HG03095 (cell line): Measurements from ENCODE around the gene SNRPA1.

Source experiments
- ATAC-seq: cut with Tn5 transposase; IDR thresholded peaks from one replicate; pipeline ENCODE4 v1.9.1; 2021; ENCODE audit warnings: moderate library complexity; ENCODE audit not compliant: unreplicated experiment

The SNRPA1 gene

DNA sequence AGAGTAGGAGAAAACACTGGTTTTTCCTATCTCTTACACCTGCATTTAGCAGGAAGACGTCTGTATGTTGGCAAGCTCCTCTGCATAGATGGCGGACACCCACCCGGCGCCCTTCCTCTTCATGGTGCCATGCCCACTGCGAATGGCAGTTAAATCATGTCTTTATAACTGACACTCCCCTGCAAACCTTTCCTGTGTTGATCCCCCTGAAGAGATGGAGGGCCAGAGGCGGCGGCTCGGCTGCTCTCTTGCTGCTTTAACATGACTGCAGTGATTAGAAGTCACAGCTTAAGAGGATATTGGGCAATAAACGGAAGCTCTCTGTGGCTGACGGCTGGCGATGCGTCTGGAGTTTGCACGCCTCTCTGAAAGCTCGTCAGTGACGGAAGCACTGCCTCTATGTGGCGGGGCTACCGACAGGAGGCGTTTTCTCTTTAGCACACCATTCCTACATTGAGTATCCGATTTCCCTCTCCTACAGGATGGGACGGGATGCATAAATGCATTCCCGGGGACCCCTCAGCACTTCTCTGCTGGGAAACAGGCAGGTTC lies 25.5 kb upstream of the SNRPA1 start:
- ATAC-seq, result no peak

DNA sequence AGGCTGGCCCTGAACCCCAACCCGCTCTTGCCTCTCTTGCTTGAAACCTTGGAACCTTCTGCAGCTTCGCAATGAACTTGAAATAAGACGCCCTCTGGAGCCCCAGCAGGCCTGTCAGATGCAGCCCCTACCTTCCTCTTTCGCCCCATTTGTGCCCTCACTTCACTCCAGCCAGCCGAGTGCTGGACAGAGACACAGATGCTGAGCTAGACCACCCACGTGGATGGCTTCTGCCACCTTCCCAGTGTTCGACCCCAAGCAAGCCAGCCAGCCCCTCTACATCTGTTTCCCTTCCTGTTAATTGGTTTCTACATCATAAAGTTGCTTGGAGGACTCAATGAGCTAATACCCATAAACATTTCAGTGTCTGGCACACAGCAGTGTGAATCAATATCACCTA lies 23.8 kb upstream of the SNRPA1 start:
- ATAC-seq, result no peak

DNA sequence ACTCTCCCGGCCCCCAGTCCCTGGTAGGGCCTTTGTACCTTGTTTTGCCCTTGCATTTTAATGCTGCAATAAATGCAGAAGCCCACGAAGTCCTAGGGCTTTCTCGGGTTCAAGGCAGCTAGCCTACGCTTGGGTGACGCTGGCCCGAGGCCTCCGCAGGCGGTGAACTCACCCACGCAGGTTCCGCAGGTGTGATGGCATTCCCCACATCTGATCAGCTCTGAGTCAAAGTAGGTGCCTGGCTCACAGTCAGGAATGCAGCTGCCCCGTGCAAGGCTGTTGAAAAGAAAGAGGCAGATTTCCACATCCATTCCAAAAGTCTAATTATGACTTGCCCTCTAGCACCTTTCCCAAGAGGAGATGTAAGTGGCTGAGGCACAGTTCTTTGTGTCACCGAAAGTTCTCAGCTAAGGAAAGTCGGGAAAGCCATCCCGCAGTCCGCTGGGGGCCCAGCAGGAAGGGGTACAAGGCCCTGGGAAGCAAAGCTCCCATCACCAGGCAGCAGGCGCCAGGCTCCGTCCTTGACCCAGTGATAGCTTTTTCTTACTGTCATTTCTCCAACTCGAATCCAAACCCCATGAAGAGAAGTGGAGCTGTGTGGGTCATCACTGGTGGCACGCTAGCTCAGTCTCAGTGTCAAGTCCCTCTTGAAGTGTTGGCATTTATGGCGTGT lies 23.2 kb upstream of the SNRPA1 start:
- no peak for ATAC-seq

DNA sequence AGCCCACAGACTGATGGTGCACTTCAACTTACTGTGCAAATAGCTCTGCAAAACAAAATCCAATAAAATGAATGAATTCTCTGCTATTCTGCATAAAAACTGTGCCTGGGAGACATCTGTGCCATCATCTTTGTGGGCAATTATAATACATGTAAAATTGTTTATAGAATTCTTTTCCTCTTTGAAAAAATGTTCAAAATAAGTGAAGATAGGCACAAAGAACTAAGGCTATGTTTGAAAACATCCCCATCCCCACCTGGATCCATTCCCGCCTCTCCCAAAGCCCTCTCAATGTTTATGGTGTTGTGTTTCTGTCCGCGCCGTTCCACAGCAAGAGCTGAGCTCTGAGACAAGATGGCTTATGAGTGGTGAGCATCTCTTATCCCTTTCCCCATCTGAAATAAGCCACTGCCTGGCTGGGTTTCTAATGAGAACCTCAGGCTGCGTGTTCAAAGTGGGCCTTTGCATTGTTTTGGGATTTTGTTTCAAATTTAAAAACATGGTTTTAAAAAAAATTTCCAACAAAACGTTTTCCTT lies 22.4 kb upstream of the SNRPA1 start:
- ATAC-seq, result no peak

DNA sequence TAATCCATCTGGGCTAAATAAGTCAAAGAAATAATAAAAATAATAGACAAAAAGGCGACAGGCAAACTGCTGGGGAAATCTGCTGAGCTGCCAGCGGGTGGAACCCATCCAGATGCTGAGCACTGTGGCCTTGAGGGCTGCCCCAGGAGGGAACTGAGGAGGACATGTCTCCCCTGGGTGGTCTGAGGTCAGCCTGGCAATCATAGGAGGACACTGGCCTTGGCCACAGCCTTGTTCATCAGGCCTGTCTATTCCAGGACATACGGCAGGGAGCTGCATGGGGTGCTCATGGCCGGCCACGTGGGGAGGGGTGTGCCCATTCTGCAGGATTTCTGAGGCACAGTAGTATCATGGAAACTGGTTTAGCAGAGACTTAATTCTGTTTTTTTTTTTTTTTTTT lies 21.5 kb upstream of the SNRPA1 start:
- ATAC-seq, result no peak

DNA sequence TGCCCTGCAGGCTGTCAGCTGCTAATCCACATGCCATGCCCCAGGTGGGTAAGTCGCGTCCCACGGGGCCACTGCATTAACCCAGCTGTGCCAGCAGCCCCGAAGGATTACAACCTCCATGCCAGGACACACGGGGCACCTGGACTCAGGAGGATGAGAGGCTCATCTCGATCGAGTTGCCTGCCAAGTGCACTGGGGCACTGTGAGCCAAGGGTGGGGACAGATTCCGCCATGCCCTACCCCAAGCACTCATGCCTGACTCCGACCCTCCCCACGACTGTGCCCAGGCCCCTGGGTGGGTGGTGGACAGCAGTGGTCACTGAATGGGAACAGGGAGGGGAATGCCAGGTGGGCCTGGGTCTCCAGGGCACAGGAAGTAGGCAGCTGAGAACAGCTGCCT lies 20.7 kb upstream of the SNRPA1 start:
- ATAC-seq, result no peak

DNA sequence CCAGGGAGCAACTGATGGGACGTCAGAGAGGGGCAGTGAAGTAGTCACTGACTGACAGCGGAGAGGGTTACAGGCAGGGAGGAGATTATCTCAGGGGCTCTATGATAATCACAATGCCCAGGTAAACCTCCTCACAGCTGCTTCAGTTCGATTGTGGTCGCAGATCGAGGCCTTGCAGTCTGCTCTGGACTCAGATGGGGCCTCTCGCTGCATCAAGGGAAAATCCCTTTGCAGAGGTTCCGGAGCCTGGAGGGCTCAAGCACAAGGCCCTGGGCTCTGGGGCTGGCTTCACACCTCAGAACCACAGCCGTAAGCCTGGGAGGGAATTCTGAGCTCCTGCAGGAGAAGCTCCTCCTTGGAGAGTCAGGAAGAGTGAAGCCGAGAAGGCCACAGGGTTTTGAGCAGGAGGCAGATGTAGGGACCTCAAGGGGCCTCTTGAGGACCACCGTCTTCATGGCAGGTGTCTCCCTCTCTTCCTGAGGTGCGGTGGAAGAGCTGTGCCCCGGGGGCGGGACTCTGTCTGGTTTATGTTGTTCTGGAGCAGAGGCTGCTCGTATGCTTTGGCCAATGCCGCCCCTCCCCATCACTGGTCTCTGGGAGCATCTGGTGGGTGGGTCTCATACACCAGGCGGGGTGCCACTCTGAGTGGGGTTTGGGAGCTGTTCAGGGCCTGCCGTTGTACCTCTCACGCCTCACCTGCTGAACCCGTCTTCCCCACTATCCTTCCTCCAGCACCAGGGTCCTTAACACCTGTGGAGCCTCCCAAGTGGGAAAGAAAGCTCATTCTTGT lies 19.5 kb upstream of the SNRPA1 start:
- no peak for ATAC-seq

DNA sequence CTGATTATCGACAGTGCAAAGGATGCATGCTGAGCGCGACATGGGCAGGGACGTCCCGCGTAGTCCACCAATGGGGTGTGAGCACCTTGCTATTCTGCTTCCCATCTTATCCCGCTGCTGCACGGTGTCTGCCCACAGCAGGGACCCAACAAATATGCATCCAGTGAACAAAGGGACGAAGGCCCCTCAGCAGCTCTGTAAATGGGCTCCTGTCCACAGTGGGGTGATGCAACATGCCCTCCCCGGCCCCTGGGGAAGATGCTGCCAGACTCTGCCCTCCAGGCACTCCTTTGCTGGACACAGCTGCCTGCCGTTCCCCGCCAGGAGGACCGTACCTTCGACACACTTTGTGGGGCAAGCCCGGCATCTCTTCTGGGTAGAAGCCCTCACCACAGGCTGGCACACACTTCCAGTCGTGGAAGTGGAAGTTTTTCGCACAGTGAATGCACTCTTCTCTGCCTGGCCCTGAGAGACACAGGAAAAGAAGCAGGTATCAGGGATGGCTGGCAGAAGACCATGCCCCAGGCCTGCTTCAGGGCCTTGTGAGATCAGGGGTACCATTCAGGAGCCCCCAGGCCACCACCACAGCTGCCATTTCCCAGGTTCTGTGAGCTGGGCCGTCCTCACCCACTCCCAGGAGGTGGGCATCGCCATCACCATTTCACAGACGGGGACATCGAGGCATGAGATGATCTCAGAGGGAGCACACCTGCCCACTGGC lies 18.2 kb upstream of the SNRPA1 start:
- ATAC-seq, result no peak

DNA sequence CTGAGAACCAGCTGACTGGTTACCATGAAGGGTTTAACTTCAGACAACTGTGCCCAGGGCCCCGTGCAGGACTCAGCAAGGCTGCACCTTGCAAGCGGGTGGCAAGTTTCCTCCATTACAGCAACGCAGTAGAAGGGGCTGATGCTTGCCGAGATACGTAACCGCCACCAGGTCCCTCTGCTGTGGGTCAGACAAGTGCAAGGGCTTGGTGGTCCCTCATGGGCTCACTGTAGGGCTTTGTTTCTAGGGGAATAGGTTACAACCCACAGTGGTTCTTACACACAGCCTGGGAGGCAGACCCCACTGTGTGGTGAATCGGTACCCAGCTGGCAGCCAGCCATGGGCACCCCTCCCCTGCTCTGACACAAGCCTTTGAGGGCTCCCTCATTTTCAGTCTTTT lies 15.5 kb upstream of the SNRPA1 start:
- no peak for ATAC-seq

DNA sequence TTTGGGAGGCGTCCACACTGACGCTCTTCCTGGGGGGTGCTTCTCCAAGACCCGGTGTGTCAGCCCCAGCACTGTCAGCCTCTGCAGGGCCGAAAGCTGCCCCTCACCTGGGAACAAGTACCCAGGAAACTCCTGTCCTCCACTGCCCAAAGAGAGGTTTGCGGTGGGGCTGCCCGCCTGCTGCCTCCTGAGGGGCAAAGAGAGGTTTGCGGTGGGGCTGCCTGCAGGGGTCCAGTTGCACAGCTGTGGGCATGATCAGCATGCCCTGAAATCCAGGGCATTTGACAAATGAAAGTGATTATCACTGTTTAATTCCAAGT lies 15.1 kb upstream of the SNRPA1 start:
- no peak for ATAC-seq

DNA sequence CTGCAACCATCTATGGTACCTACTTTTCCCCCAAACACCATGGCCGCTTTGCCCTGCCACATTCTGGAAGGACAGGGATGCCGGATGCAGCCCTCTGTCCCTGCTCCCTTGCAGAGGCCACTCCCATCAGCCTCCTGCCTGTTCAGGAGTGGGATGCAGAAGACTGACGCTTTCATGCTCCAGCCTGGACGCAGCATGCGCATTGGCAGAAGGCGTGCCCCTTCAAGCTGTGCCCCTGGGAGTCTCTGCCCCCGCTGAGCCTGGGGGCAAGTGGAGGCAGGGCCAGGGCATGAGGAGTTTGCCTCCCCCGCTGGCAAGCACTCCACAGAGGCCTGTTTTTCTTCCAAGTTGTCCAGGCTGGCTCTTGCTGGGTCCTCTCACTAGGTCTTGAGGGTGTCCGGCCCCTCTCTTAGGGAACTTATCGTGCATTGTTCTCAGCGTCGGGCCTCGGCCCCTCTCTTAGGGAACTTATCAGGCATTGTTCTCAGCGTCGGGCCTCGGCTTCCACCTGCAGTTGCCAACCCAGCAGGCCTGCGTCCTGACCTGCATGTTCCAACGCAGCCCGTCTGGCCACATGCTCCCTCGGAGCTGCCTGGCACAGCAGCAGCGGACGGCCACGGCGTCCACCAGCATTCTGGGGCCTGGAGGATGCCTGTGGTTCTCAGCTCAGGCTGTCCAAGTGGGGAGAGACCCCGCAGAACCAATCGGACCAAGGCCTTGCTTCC lies 14.6 kb upstream of the SNRPA1 start:
- ATAC-seq, result no peak

DNA sequence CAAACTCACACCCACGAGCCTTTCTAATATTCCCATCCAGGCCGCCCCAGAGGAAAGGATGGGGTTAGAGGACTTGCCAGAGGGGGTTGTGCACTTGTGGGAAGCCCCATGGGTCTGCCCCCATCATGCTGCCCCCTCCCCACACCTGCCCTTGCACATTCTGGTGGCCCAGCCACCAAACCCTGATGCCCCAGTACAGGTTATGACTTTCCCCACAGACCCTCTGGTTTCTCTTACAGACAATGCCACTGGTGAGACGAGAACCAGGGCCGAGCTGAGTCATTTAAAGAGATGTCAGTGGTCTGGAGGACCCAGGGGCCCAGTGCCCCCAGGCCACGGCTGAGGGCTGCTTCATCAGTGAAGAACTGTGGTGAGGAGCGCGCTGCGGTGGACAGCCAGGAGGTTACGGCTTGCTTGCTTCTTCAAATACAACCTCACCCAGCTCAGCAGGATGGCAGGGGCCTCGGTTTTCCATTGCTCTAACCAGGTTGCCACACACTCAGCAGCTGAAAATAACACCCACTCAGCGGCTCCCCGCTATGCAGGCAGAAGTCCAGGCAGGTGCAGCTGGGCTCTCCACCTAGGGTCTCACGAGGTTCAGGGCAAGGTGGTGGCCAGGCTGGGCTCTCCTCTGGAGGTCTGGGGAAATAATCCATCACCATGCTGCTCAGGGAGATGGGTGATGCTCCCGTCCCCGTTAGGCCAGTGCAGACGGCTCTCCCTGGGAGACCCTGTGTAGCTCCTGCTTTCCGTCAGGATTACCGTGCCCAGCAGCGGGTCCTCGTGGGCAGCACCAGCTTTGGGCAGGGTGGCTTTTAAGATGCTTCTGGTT lies 13.8 kb upstream of the SNRPA1 start:
- ATAC-seq, result no peak

DNA sequence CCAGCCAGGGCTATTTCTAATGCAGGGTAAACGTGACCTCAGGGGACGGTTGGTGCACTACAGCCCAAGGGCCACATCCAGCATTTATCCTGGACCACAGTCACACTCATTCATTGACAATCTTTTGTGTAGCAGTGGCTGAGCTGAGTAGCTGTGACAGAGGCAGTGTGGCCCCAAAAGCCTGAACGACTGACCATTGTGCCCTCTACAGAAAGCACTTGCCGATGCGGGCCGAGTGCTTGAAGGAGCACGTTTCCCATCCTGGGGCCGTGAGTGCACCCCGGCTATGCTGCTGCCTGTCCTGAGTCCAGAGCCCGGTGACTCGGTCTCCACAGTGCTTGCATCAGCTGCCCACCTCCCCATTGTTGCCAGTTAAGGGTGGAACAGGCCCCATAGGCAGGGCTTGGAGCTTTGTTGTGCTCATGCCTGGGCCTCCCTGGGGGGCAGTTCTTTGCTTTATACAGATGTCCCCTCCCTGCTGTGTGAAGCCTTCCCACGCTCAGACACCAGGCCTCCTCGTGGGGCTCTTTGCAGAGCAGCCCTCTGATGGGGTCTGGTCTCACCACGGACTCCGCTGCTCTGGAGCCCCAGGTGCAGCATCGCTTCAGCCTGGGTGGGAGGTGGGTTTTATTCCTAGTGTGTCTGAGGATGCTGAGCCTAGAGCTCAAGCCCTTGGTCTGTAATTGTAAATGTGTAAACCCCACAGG lies 13.0 kb upstream of the SNRPA1 start:
- ATAC-seq, result no peak

DNA sequence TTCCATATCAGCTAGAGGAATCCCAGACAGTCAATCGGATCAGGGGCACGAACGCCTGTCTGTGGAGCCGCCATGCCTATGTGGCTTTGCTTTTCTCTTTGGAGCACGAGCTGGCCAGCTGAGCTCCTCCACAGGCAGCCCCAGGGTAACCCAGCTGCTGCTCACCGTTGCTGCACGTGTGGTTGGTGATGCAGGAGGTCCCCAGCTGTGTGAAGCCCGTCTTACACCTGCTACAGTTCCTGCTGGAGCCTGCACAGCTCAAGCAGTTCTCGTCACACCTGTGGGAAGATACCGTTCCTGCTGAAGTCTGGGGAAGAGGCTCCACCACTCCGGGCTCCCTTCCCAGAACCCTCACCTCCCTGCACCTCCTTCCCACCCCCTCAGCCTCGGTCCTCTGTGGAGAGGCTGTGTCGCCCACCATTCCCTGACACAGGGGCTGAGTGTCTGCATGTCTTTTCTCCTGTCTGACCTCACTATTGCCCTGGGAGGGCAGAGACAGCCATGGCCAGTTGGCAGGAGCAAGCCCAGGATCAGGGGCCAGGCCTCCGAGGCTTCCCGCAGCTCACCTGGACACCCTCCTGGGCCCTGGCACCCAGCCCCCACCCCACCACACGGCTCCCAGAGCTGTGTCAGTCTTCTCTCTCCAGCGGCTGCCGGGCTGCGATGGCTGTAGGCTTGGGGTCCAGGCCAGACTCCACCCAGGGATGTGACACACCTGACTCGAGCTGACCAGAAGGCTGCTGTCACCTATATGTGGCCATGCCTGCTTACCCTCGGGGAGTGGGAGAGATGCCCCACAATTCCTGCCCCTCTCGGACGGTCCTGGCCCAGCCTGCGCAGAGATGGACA lies 12.2 kb upstream of the SNRPA1 start:
- no peak for ATAC-seq

DNA sequence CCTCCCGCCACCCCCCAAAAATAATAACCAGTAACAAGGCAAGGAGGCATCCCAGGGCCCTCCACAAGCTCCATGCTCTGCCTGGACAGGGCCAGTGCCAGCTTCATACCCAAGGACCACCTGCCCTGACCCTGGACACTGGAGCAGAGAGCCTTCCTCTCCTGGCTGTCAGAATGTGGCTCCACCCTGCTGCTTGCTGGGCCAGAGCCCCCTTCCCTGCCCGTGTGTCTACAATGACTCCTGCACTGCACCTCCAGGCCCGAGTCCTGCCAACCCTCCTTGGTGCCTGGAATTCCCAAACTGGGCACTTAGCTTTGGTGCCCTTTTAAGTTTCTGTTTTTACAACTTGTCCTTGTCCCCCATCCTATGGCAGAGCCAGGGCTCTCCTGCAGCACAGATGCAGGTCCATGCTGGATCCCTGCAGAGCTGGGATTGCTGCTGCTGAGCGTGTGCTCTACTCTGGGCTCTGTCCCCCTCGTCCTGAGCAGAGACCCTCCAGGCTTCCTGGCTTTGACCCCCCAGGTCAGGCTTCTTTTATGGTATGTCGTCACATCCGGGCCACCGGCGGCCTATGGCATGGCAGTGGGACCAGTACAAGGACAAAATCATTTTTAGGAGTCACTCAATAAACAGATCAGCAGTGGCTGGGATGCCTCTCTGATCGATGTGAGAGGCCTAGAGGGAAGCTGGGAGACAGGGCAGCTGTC lies 11.4 kb upstream of the SNRPA1 start:
- ATAC-seq, result no peak

DNA sequence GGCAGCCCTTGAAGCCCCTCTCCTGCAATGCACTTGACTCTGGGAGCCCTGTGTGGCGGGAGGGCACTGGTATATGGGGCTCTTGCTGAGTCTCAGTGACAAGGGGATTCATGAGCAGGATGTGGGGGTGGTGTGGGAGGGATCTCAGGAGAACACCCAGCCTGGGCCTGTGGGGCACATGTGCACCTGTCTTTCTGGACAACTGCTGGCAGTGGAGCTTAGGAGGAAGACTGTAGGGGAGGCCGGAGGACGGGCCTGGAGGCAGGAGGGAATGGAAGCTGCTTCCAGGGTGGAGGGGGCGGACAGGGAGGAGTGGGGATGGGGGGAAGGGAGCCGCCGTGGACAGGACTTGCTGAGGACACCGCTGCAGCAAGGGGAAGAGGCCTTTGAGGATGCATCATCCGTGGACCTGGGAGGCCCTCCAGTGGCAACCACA lies 10.8 kb upstream of the SNRPA1 start:
- no peak for ATAC-seq

DNA sequence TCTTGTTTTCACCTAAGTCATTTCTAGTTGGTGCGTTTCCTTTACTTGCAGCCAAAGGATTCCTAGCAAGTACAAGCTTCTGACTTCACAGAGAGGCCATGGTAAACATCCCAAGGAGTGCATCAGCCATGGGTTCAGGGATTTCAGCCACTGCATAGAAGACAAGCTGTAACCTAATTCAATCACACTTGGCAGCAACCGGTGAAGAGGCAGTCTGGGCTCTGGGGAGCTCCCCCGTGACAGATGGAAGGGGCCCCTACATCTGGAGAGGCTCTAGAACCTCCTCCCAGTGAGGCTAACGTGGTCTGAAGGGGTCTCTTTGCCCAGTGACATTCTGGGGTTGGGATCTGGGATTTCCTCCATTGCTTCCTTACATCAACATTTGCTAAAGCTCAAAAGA lies 8.4 kb upstream of the SNRPA1 start:
- no peak for ATAC-seq
